GM21381 (cell line): ENCODE data around the gene PPP1R3D.
"Not testable (repeated sequence)": the region's sequence is repeated elsewhere in the genome, so short reads cannot be mapped to it uniquely, and the experiment has no call there.

Experiments used
- ATAC-seq: cut with Tn5 transposase; IDR thresholded peaks from one replicate; pipeline ENCODE4 v1.9.1; 2021; ENCODE audit warnings: mild to moderate bottlenecking, moderate library complexity; ENCODE audit not compliant: unreplicated experiment

PPP1R3D gene

GRCh38 chr20:59925899-59926298 is 14.2 kb downstream of the PPP1R3D start:
- ATAC-seq = no peak

- no peak for ATAC-seq
These were observed 14.7 kb downstream of the PPP1R3D start for GRCh38 chr20:59925359-59925758.

- no peak for ATAC-seq
These were observed 16.6 kb downstream of the PPP1R3D start for GRCh38 chr20:59923514-59923913.

- ATAC-seq = no peak
These were observed 19.2 kb downstream of the PPP1R3D start for GRCh38 chr20:59920944-59921343.

GRCh38 chr20:59912609-59913008 is 27.5 kb downstream of the PPP1R3D start:
- ATAC-seq = no peak

GRCh38 chr20:59911041-59911440 is 29.1 kb downstream of the PPP1R3D start:
- no peak for ATAC-seq

- no peak for ATAC-seq
These were observed 31.2 kb downstream of the PPP1R3D start for GRCh38 chr20:59908855-59909254.

GRCh38 chr20:59903621-59904020 is 36.5 kb downstream of the PPP1R3D start:
- no peak for ATAC-seq

- ATAC-seq = no peak
These were observed 37.6 kb downstream of the PPP1R3D start for GRCh38 chr20:59902470-59902869.

GRCh38 chr20:59895908-59896307 is 44.2 kb downstream of the PPP1R3D start:
- no peak for ATAC-seq

- no peak for ATAC-seq
These were observed 48.5 kb downstream of the PPP1R3D start for GRCh38 chr20:59891581-59891980.

GRCh38 chr20:59890035-59890434 is 50.1 kb downstream of the PPP1R3D start:
- not testable (repeated sequence) for ATAC-seq

- ATAC-seq = no peak
These were observed 52.1 kb downstream of the PPP1R3D start for GRCh38 chr20:59888050-59888449.
